ACC112 (cell line): ENCODE results near the gene ZNF516.

Experiments
- H2AFZ ChIP-seq: fragments of 200-600 bp; sonication (generic); one replicate; pipeline ENCODE4 v1.6.0; 2017; ENCODE audit warnings: antibody characterized with exemption, low read length; ENCODE audit not compliant: unreplicated experiment
- H3K27ac ChIP-seq: fragments of 200-600 bp; sonication (generic); 2 replicates; pipeline ENCODE4 v1.5.1; 2014; ENCODE audit warnings: low read depth, mild to moderate bottlenecking, antibody characterized with exemption, low read length, moderate library complexity
- H3K27me3 ChIP-seq: fragments of 200-600 bp; sonication (generic); 2 replicates; pipeline ENCODE4 v1.6.1; 2014; ENCODE audit warnings: mild to moderate bottlenecking, antibody characterized with exemption, low read length, moderate library complexity, mixed read lengths; ENCODE audit not compliant: insufficient read depth
- H3K36me3 ChIP-seq: fragments of 200-600 bp; sonication (generic); 2 replicates; pipeline ENCODE4 v1.6.1; 2016; ENCODE audit warnings: mild to moderate bottlenecking, antibody characterized with exemption, low read length, moderate library complexity, mixed read lengths; ENCODE audit not compliant: insufficient read depth
- H3K4me1 ChIP-seq: fragments of 200-600 bp; sonication (generic); one replicate; pipeline ENCODE4 v1.6.1; 2016; ENCODE audit warnings: low read length, mixed read lengths; ENCODE audit not compliant: insufficient read depth, unreplicated experiment, control insufficient read depth
- H3K4me3 ChIP-seq: fragments of 200-600 bp; sonication (generic); 2 replicates; pipeline ENCODE4 v1.5.1; 2014; ENCODE audit warnings: mild to moderate bottlenecking, low read depth, low read length
- H3K79me2 ChIP-seq: fragments of 200-600 bp; sonication (generic); one replicate; pipeline ENCODE4 v1.6.0; 2016; ENCODE audit warnings: low read length; ENCODE audit not compliant: control insufficient read depth, unreplicated experiment, insufficient read depth

ZNF516 gene

GRCh38 chr18:76358774-76359173 lies 136.3 kb downstream of the ZNF516 start:
- Histone ChIP-seq H3K4me1 (no peaks in the 10 kb centered on the region), H3K36me3 (peaks cover 13% of the 10 kb centered on the region), H3K27me3 (no peaks in the 10 kb centered on the region), H3K4me3 (no peak overlapping the region), H3K27ac (no peak overlapping the region), H2AFZ (no peak overlapping the region), H3K79me2 (no peaks in the 10 kb centered on the region)

- Histone ChIP-seq H3K79me2 (no peaks in the 10 kb centered on the region), H3K27me3 (no peaks in the 10 kb centered on the region), H3K4me1 (no peaks in the 10 kb centered on the region), H3K4me3 (no peak overlapping the region), H3K27ac (no peak overlapping the region), H3K36me3 (peaks cover 13% of the 10 kb centered on the region), H2AFZ (no peak overlapping the region)
Measured at GRCh38 chr18:76357585-76358260, 137.3 kb downstream of the ZNF516 start.

- Histone ChIP-seq H3K4me1 (no peaks in the 10 kb centered on the region), H2AFZ (no peak overlapping the region), H3K4me3 (no peak overlapping the region), H3K27ac (no peak overlapping the region), H3K79me2 (no peaks in the 10 kb centered on the region), H3K36me3 (peaks cover 13% of the 10 kb centered on the region), H3K27me3 (no peaks in the 10 kb centered on the region)
Measured at GRCh38 chr18:76357174-76357573, 137.9 kb downstream of the ZNF516 start.

GRCh38 chr18:76356666-76357065 lies 138.4 kb downstream of the ZNF516 start:
- Histone ChIP-seq H2AFZ (no peak overlapping the region), H3K79me2 (no peaks in the 10 kb centered on the region), H3K4me1 (peaks cover 5% of the 10 kb centered on the region), H3K27ac (no peak overlapping the region), H3K4me3 (no peak overlapping the region), H3K27me3 (no peaks in the 10 kb centered on the region), H3K36me3 (peaks cover 13% of the 10 kb centered on the region)

GRCh38 chr18:76354348-76354747 lies 140.7 kb downstream of the ZNF516 start:
- no peak overlapping the region for H2AFZ ChIP-seq
- H3K36me3 ChIP-seq = peaks cover 5% of the 10 kb centered on the region; the same call in 1 of the 2 replicates
- H3K4me3 ChIP-seq = no peak overlapping the region
- no peaks in the 10 kb centered on the region for H3K27me3 ChIP-seq
- H3K27ac ChIP-seq = no peak overlapping the region
- H3K4me1 ChIP-seq = peaks cover 8% of the 10 kb centered on the region
- no peaks in the 10 kb centered on the region for H3K79me2 ChIP-seq

DNA sequence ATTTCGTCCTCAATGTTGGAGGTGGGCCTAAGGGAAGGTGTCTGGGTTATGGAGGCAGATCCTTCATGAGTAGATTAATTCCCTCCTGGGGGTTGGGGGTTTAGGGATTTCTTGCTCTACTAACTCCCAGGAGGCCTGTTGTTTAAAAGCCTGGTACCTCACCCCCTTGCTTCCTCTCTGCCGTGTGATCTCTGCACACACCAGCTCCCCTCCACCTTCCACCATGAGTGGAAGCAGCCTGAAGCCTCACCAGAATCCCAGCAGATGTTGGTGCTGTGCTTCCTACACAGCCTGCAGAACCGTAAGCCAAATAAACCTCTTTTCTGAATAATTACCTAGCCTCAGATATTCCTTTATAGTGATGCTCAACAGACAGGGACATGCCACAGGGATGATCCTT lies 141.5 kb downstream of the ZNF516 start:
- no peak overlapping the region for H3K4me3 ChIP-seq
- H3K27me3 ChIP-seq = no peaks in the 10 kb centered on the region
- H3K27ac ChIP-seq = no peak overlapping the region
- H3K36me3 ChIP-seq = peaks cover 3% of the 10 kb centered on the region; the same call in 1 of the 2 replicates
- no peaks in the 10 kb centered on the region for H3K79me2 ChIP-seq
- H3K4me1 ChIP-seq = peaks cover 8% of the 10 kb centered on the region
- no peak overlapping the region for H2AFZ ChIP-seq

DNA sequence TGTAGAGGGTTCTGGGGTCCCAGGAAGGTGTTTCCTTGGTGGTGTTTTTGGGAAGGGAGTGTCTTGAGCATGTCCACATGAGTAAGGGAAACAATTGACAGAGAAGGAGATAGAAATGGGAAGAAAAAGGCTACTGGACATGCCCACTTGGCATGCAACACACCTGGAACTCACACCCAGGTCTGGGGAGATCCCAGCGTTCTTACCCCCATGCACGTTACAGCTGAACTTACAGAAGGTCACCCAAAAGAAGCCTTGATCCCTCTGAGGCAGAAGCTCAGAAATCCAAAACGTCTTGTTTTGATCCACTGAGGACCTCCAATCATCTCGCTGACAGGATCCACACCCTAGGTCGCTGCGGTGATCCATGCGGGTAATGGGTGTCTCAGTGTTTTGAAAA lies 142.0 kb downstream of the ZNF516 start:
- Histone ChIP-seq H3K27me3 (no peaks in the 10 kb centered on the region), H3K4me1 (peaks cover 8% of the 10 kb centered on the region), H2AFZ (no peak overlapping the region), H3K27ac (no peak overlapping the region), H3K36me3 (peaks cover 3% of the 10 kb centered on the region; the same call in 1 of the 2 replicates), H3K4me3 (no peak overlapping the region), H3K79me2 (no peaks in the 10 kb centered on the region)

DNA sequence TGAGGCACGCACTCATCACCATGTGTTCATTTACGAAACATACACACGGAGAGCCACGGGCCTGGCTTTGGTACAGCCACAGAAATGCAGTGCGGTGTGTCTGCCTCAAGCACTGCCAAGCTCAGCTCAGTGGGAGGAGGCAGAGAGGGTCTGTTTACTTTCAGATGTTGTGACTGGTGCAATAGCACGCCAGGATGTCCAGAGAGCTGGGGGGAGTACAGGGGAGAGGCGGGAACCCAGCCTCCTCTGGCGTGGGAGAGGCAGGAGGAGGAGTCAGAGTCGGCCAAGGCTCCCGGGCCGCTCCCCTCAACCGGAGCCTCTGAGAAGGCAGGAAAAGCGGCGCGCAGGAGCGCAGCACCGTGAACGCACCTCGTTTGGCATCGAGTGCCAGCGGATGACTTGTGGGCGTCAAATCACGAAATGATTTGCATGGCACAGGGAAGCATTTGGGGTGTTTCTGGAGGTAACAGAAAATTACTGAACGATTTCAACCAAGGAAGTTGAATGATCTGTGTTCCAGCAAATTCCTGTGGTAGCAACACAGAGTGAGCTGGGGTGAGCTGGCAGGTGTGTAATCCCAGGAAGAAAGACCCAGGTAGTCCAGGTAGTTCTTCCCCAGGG lies 143.0 kb downstream of the ZNF516 start:
- Histone ChIP-seq H3K27me3 (no peaks in the 10 kb centered on the region), H3K4me3 (peak overlapping the region; percentile 59), H3K36me3 (peaks cover 3% of the 10 kb centered on the region; the same call in 1 of the 2 replicates), H3K4me1 (peaks cover 8% of the 10 kb centered on the region), H3K79me2 (no peaks in the 10 kb centered on the region), H3K27ac (no peak overlapping the region), H2AFZ (peak overlapping the region; percentile 5)

- no peaks in the 10 kb centered on the region for H3K27me3 ChIP-seq
- H3K4me1 ChIP-seq = peaks cover 8% of the 10 kb centered on the region
- no peak overlapping the region for H3K4me3 ChIP-seq
- H3K27ac ChIP-seq = no peak overlapping the region
- no peaks in the 10 kb centered on the region for H3K36me3 ChIP-seq
- no peak overlapping the region for H2AFZ ChIP-seq
- no peaks in the 10 kb centered on the region for H3K79me2 ChIP-seq
Measured at GRCh38 chr18:76350134-76351025, 144.7 kb downstream of the ZNF516 start.

DNA sequence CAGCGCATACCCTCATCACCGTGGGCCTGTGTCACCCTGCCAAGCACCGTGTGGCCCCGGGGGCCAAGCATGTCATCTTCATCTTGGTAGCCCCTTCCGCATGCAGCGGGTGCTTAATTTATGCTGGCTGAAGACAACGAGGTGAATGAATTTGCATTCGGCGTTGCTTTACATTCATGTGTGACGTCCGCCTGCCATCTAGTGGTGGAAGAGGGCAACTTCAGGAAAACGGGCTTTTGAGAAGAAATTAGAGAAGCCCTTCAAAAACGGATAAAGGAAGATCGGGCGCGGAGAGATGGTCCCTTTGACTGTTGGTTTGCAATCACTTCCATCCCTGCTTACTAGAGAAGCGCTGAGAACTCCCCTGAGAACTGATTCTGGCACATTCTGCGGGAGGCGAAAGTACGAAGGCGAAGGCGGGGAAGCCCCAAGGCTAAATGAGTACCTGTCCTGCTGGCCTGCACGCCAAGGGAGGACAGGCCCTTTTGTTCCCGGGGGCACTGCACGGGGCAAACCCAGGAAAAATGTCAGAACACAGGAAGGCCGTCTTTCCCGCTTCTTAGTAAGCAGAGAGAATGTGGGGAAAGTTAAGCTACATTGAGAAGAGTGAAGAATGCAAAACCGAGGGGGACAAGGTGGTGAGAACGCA lies 145.9 kb downstream of the ZNF516 start:
- H2AFZ ChIP-seq = no peak overlapping the region

More for the DNA sequence above, 145.9 kb downstream of the ZNF516 start:
- Histone ChIP-seq H3K27ac (no peak overlapping the region), H3K36me3 (no peaks in the 10 kb centered on the region), H3K4me1 (peaks cover 8% of the 10 kb centered on the region), H3K4me3 (no peak overlapping the region), H3K79me2 (no peaks in the 10 kb centered on the region), H3K27me3 (no peaks in the 10 kb centered on the region)
